HG03442 (cell line): ENCODE measurements around the gene LRMDA.

Experiments used
- ATAC-seq: cut with Tn5 transposase; IDR thresholded peaks from one replicate; pipeline ENCODE4 v1.9.1; 2021; ENCODE audit warnings: mild to moderate bottlenecking, moderate library complexity; ENCODE audit not compliant: unreplicated experiment

The LRMDA gene

DNA sequence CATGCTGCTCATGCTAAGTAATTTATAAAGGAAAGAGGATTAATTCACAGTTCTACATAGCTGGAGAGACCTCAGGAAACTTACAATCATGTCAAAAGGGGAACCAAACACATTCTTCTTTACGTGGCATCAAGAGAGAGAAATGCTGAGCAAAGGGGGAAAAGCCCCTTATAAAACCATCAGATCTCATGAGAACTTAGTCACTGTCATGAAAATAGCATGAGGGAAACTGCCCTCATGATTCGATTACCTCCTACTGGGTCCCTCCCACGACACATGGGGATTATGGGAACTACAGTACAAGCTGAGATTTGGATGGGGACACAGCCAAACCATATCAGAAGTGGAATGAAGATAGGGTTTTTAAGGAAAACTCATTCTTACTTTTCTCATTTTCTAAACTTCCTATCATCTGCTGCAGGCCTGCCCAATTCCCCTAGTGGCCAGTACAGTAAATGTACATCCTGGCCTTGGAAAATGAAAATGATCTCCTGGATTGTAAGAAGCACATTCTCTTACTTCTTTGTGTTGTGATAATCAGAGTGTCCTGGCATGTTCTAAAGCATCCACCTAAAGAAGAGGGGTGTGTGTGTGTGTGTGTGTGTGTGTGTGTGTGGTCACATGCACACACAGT is 421.5 kb downstream of the LRMDA start:
- no peak for ATAC-seq

GRCh38 chr10:75857269-75857846 is 425.9 kb downstream of the LRMDA start:
- no peak for ATAC-seq

- ATAC-seq = no peak
Measured at GRCh38 chr10:75857896-75858295, 426.5 kb downstream of the LRMDA start.

DNA sequence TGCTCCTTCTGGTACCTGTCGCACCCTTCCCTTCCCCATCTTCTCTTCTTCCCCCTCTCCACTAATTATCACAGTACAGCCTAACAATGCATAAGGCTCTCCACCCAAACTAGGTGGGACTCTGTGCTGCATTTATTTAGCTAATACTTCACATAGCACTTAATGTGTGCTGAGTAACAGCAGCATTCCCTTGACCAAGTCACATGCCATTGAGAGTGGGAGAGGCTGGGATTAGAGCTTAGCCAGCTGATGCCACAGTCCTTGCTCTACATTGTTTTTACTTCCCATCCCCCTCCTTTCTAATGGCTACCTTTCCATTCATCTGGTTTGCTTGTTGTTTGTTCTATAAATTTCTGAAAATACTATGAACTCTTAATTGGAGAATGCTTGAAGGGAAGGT is 426.9 kb downstream of the LRMDA start:
- no peak for ATAC-seq

DNA sequence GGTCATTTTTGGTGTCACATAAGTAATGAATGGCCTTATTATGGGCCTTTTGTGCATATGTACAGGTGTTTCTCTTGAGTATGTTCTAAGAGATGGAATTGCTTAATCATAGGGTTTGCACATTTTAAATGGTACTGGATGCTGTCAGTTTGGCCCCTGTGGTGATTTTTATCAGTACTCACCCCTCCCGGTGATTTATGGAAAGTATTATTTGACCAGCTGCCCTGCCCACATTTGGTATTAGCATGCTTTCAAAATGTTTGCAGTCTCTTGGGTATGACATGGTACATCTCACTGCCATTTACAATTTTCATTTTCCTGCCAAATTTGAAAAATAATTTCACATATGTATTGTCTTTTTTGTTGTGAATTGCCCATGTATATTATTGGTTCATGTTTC is 427.7 kb downstream of the LRMDA start:
- no peak for ATAC-seq

GRCh38 chr10:75860009-75860408 is 428.6 kb downstream of the LRMDA start:
- no peak for ATAC-seq

GRCh38 chr10:75861582-75861981 is 430.2 kb downstream of the LRMDA start:
- no peak for ATAC-seq

DNA sequence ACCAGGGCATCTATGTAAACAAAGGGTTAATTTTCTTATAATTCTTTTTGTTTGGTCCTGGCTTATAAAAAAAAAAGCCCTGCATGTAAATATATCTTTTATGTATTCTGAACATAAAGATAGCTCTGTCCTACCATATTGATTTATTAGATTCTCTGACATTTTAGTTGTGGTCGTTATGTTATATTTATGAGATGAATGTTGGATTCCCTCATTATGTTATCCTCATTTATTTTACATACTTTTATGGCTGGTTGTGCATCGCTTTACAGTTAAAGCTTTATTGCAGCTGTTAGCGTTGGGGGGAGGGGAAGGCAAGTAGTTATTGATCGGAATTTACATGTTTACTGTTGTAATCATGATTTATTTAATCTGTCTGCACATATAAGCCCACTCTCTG is 431.5 kb downstream of the LRMDA start:
- ATAC-seq = no peak

- no peak for ATAC-seq
Measured at GRCh38 chr10:75864717-75865116, 433.3 kb downstream of the LRMDA start.

DNA sequence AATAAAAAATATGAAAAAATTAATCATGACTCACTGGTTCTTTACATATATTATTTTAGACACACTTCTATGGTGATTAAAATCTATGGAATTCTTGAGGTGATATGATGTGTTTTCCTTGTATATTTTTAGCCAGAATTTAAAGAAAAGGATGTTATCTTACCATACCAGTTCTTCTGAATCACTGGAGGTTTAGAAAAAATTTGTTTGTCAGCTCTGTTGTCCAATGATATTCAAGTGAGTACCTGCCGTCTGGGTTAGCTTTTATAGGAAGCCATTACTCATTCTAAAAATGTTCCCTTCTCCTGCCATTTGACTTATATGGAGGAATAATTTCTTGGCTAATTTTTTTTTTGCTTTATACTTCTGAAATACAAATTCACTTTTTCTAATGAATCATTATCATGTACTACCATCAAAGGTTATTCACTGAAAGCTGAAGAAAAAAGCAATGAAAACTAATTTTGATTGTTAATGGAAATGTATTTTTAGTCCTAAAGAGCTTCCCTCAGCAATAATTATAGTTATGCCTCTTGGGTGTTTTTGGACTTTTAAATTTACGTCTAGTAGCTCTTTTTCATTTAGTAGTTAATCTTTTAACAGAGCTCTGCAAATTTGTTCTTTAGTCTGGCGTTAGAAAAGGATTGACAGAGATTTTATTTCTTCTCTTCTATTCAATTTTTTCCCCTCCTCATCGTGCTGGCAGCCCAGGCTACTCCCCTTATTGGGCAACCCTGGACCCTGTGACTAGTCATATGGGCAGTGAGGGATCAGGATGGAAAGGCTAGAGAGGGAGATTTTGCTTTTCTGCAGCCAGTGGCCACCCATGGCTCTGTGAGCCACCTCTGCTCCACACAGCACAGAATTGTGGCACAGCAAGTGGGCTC is 434.2 kb downstream of the LRMDA start:
- no peak for ATAC-seq

- ATAC-seq = no peak
Measured at GRCh38 chr10:75866300-75866625, 434.8 kb downstream of the LRMDA start.

GRCh38 chr10:75866731-75867130 is 435.3 kb downstream of the LRMDA start:
- no peak for ATAC-seq

- ATAC-seq = no peak
Measured at GRCh38 chr10:75868574-75868973, 437.1 kb downstream of the LRMDA start.

DNA sequence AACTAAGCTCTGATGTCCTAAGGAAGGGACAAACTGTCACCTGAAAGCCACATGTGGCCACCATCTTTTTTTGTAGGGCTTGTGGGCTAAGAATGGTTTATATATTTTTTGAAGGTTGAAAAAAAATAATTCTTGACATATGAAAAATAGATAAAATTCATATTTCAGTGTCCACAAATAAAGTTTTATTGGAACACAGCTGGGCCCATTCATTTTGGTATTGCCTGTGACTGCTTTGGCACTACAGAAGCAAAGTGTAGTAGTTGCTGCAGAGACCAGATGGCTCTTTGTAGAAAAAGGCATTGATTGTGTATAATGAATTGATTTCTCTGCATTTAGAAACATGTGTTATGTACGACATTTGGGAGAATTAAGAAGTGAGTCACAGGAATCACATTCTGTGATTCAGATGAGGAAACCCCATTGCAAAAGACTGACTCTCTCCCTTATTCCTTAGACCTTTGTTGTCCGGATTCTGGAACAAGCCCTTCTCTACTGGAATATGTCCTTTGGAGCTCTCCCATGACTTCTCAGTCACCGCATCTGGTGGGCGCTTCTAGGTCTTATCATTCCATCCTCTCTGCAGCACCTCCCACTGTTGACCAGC is 438.7 kb downstream of the LRMDA start:
- no peak for ATAC-seq

- ATAC-seq = no peak
Measured at GRCh38 chr10:75875740-75876139, 444.3 kb downstream of the LRMDA start.

- ATAC-seq = no peak
Measured at GRCh38 chr10:75876710-75877109, 445.3 kb downstream of the LRMDA start.

DNA sequence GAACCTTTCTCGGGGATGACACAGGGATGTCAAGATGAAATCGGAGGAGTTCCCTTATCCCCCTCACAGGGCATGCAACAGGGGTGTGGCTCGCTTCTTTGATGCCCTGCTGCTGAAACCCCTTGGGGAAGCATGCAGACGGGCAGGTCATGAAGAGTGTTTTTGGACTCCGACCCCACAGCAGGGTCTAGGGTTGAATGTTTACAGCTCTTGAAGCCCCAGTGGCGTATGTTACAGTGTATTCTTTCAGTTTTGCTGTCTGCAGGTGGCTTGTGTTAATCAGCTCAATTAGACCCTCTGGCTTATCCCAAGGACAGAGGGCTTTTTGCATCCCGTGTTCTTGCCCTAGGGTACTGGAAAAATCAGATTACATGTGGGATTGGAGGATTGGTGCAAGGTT is 446.5 kb downstream of the LRMDA start:
- ATAC-seq = no peak

- no peak for ATAC-seq
Measured at GRCh38 chr10:75878586-75878985, 447.2 kb downstream of the LRMDA start.

DNA sequence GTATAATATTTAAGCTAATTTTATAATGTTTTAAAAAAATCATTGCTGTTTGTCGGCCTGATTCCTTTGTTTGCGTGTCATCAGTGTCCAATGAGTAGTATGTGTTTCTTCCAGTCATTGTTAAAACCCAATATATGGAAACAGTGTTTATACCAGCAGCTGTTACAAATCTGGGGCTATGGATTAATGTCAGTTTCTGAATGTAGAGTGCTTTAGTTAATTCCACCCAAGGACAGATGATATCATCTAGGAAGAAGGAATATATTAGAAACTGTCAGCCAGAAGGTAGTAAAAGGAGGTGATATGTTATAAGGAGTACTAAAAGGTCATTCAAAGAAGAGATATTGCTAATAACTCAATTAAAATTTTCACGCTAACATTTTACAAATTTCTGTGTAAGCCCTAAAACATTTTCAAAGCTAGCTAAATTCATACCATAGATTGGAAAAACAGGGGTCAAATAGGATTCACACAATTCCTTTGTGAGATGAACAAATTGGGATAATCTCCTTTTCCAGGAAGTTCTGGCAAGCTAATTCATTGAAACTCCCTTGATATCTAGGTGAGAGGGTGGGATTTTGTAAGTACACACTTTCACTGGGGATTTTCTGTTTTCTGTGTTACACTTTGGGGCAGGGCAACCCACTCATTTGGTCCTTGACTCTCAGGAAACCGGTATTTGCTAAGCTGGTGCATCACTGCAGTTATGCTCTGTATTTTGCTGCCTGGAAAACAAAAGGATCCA is 448.8 kb downstream of the LRMDA start:
- no peak for ATAC-seq

DNA sequence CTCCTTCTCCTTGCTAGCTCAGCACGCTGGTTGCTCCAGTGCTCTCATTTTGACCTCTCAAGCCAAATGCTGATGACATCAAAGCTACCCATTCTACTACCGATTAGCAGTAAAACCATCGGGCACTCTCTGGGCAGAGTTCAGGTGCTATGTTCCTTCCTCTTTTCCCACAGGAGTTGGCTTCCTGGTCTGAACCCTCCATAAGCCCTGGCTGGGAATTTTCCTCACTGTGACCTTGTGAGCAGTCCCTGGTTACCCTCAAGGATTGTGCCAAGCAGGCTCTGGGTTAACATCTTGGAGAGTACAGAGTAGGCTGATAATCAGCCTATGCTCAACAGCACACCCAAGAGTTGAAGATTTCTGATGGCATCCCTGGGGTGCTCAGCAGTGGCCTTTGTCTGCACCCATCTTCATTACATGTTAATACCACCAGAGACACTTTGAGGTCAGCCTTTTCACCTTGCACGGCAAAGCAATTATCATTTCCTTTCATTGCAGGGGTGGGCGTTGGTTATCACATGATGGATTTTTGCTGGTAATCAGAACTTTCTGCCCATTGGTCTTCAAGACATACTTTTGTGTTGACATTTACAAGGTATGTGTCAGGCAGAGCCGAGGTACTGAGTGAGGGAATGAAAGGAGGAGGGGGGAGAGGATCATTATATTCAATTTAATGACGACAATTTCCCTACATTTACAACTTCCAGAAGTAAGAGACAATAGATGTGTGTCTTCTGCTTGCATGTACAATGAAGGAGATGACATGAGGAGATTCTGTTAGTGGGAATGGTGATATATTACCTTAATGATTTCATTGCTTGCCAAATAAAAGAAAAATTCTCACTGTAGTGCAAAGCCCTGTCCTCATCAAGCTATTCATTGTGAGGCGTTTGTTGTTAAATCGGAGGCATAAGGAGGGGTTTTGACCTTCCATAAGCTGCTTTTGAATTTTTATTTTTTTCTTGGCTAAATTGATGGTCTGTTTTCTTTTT is 452.0 kb downstream of the LRMDA start:
- no peak for ATAC-seq
